GM23248 (cell line): ENCODE data around the gene BET1. TPM values are rescaled to one million over a fixed set of nuclear protein-coding genes. Genes with fewer than 3 reads are reported as not detected.

ENCODE experiments used
- DNase-seq: peaks from one replicate; pipeline ENCODE4 v3.0.0-alpha.2; 2015
- H2AFZ ChIP-seq: fragments of 200-600 bp; sonication (generic); 2 replicates; pipeline ENCODE4 v1.6.1; 2016; ENCODE audit warnings: antibody characterized with exemption
- H3F3A ChIP-seq: fragments of 200-600 bp; sonication (generic); 2 replicates; pipeline ENCODE4 v1.6.1; 2016; ENCODE audit warnings: mild to moderate bottlenecking, antibody characterized with exemption, mixed run types; ENCODE audit not compliant: insufficient read depth
- H3K27ac ChIP-seq: fragments of 200-600 bp; sonication (generic); 2 replicates; pipeline ENCODE4 v1.5.1; 2016; ENCODE audit warnings: mild to moderate bottlenecking
- H3K27me3 ChIP-seq: fragments of 200-600 bp; sonication (generic); replicated peaks from 2 replicates; pipeline ENCODE4 v1.6.1; 2016; ENCODE audit warnings: mild to moderate bottlenecking; ENCODE audit not compliant: insufficient read depth
- H3K36me3 ChIP-seq: fragments of 200-600 bp; sonication (generic); 2 replicates; pipeline ENCODE4 v1.6.1; 2016; ENCODE audit warnings: low read depth, mild to moderate bottlenecking
- H3K4me1 ChIP-seq: fragments of 200-600 bp; sonication (generic); 2 replicates; pipeline ENCODE4 v1.6.1; 2016; ENCODE audit warnings: mild to moderate bottlenecking; ENCODE audit not compliant: insufficient read depth
- H3K4me2 ChIP-seq: fragments of 200-600 bp; sonication (generic); one replicate; pipeline ENCODE4 v1.6.1; 2016; ENCODE audit warnings: mild to moderate bottlenecking; ENCODE audit not compliant: unreplicated experiment
- H3K4me3 ChIP-seq: fragments of 200-600 bp; sonication (generic); 2 replicates; pipeline ENCODE4 v1.5.1; 2016; ENCODE audit warnings: mild to moderate bottlenecking
- H3K79me2 ChIP-seq: fragments of 200-600 bp; sonication (generic); 2 replicates; pipeline ENCODE4 v1.6.1; 2016; ENCODE audit warnings: mild to moderate bottlenecking; ENCODE audit not compliant: insufficient read depth
- H3K9ac ChIP-seq: fragments of 200-600 bp; sonication (generic); 2 replicates; pipeline ENCODE4 v1.6.1; 2016; ENCODE audit warnings: mild to moderate bottlenecking
- H3K9me2 ChIP-seq: fragments of 200-600 bp; sonication (generic); 2 replicates; pipeline ENCODE4 v1.6.1; 2016; ENCODE audit warnings: mixed run types, mild to moderate bottlenecking, moderate library complexity; ENCODE audit not compliant: insufficient read depth
- H3K9me3 ChIP-seq: fragments of 200-600 bp; sonication (generic); one replicate; pipeline ENCODE4 v1.6.1; 2017; ENCODE audit warnings: low read depth
- H4K20me1 ChIP-seq: fragments of 200-600 bp; sonication (generic); 2 replicates; pipeline ENCODE4 v1.6.0; 2016; ENCODE audit not compliant: insufficient read depth
- EZH2 ChIP-seq: fragments of 200-600 bp; sonication (generic); IDR thresholded peaks from 2 replicates; pipeline ENCODE4 v1.6.1; 2018; ENCODE audit warnings: antibody characterized with exemption, mild to moderate bottlenecking; ENCODE audit not compliant: insufficient read depth, poor library complexity, severe bottlenecking
- EZH2phosphoT487 ChIP-seq: fragments of 200-600 bp; sonication (generic); IDR thresholded peaks from 2 replicates; pipeline ENCODE4 v1.6.1; 2018; ENCODE audit warnings: antibody characterized with exemption, moderate library complexity, mild to moderate bottlenecking, low read depth; ENCODE audit not compliant: insufficient read depth
- WGBS, 2 experiments: methylation state at CpG; one replicate each; pipeline ENCODE4 v1.1.6; 2015 to 2017; ENCODE audit warnings: low lambda C conversion rate in 2 of 2, low coverage in 1 of 2; ENCODE audit errors: missing lambda C conversion rate in 2 of 2; 5-methylcytosine and 5-hydroxymethylcytosine counted together
- in situ Hi-C: fragments of 300-500 bp; cut with MboI; formaldehyde crosslinking; loops from 2 replicates; pipeline ENCODE4 v1.15.0; 2020
- polyA plus RNA-seq: library from polyadenylated mRNA; unstranded; fragments of >200 nt; fragmentation: Nextera tagmentation; extraction: Ambion mirVana; gene quantifications from 2 replicates; pipeline ENCODE4 v1.2.1, GENCODE V29; 2016
- total RNA-seq: library from RNA; depleted of rRNA; stranded (reverse); fragments of >200 nt; shearing (Covaris generic); gene quantifications from 2 replicates; pipeline ENCODE4 v1.2.3, GENCODE V29; 2014

Gene BET1
- total and polyA plus RNA-seq, 2 experiments from 2014 or later: 55.9 to 73.7 TPM

DNA sequence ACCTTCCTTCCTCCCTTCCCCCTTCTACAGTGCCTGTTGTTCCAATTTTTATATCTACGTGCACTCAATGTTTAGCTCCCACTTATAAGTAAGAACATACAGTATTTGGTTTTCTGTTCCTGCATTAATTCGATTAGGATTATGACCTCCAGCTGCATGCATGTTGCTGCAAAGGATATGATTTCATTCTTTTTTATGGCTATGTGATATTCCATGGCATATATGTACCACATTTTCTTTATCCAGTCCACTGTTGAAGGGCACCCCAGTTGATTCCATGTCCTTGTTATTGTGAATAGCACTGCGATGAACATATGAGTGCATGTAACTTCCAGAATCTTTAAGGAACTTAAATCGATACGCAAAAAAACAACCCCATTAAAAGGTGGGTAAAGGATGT lies 39.9 kb downstream of the BET1 start:
- no peaks in the 10 kb centered on the region for H3K36me3 ChIP-seq
- no peaks in the 10 kb centered on the region for H3K79me2 ChIP-seq
- no peak overlapping the region for H3K4me2 ChIP-seq
- H3K9me2 ChIP-seq: peaks cover 4% of the 10 kb centered on the region; the same call in 1 of the 2 replicates
- H2AFZ ChIP-seq: no peak overlapping the region
- H3K9me3 ChIP-seq: no peaks in the 10 kb centered on the region
- peaks cover 8% of the 10 kb centered on the region for H3K4me1 ChIP-seq
- 90 to 96% methylated on average over 5 of the region's 5 CpGs for WGBS, 2 experiments
- peaks cover 4% of the 10 kb centered on the region for H3F3A ChIP-seq
- H4K20me1 ChIP-seq: no peaks in the 10 kb centered on the region
- no peak overlapping the region for H3K4me3 ChIP-seq
- no peaks in the 10 kb centered on the region for H3K27me3 ChIP-seq
- in situ Hi-C loops: no loop called here
- no peak overlapping the region for H3K9ac ChIP-seq
- DNase-seq: no peak
- TF ChIP-seq EZH2phosphoT487 (no peak), EZH2 (no peak)
- no peak overlapping the region for H3K27ac ChIP-seq

DNA sequence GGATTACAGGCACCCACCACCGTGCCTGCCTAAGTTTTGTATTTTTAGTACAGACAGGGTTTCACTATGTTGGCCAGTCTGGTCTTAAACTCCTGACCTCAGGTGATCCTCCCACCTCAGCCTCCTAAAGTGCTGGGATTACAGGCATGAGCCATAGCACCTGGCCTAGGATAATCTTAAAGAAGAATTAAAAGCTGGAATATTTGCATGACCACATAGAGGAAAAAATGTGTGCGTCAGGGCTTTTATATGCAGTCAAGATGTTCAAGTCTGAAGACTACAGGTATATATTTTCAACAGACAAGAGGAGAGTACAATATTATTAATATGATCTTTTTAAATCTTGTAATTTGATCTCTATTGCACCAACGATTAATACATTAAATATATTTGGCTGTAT lies 43.2 kb downstream of the BET1 start:
- in situ Hi-C loops: no loop called here
- Histone ChIP-seq H3K4me1 (peaks cover 11% of the 10 kb centered on the region), H3K27ac (no peak overlapping the region), H4K20me1 (no peaks in the 10 kb centered on the region), H3K36me3 (no peaks in the 10 kb centered on the region), H3K79me2 (no peaks in the 10 kb centered on the region), H2AFZ (no peak overlapping the region), H3K4me2 (no peak overlapping the region), H3K4me3 (no peak overlapping the region), H3K27me3 (no peaks in the 10 kb centered on the region), H3F3A (no peaks in the 10 kb centered on the region), H3K9me3 (no peaks in the 10 kb centered on the region), H3K9ac (no peak overlapping the region), H3K9me2 (peaks cover 4% of the 10 kb centered on the region; the same call in 1 of the 2 replicates)
- TF ChIP-seq EZH2: no peak
- no peak for TF ChIP-seq EZH2phosphoT487
- 74 to 84% methylated on average over 3 of the region's 3 CpGs for WGBS, 2 experiments
- DNase-seq: no peak

DNA sequence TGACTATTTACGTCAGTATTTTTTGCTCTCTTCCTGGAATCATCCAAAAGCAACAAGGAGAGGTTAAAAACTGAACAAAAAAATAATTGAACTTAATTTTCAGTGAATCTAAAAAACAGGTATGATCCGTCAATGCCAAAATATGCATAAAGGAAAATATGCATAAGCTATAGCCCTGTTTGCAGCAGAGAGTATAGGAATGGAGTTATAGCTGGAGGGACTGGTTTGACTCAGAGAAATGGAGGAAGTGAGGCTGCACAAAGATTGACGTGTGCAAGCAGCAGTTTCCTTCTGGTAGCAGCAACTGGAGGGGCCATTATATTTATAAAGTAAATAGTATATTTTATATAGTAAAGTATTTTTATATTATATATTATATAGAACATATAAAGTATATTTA lies 45.5 kb downstream of the BET1 start:
- Histone ChIP-seq H3K4me2 (peak overlapping the region; percentile 23), H3K27ac (no peak overlapping the region), H3K36me3 (no peaks in the 10 kb centered on the region), H3K9me2 (peaks cover 4% of the 10 kb centered on the region; the same call in 1 of the 2 replicates), H3K27me3 (no peaks in the 10 kb centered on the region), H2AFZ (no peak overlapping the region), H3K79me2 (no peaks in the 10 kb centered on the region), H3K4me1 (peaks cover 11% of the 10 kb centered on the region), H4K20me1 (no peaks in the 10 kb centered on the region), H3K9me3 (no peaks in the 10 kb centered on the region), H3K9ac (no peak overlapping the region), H3K4me3 (no peak overlapping the region), H3F3A (no peaks in the 10 kb centered on the region)
- no peak for TF ChIP-seq EZH2phosphoT487
- TF ChIP-seq EZH2: no peak
- DNase-seq: no peak
- in situ Hi-C loops: no loop called here
- WGBS, 2 experiments: 80 to 82% methylated on average over 3 of the region's 3 CpGs

DNA sequence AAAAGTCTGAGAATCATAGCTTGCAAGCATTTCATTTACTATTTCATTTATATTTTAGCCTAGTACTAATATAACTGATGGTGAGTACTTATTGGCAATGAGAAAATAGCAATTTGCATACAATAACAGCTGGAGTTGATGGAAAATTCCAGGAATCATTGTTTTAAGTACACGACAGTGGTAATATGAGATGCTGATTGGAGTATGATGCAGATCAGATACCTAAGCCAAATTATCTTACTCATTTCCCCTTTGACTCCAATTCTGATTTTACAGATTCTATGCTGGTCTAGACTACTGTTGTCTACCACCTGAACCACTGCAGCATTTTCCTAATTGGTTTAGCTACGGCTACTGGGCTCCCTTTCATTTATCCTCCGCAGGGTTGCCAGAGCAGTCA lies 45.9 kb downstream of the BET1 start:
- Histone ChIP-seq H3K9me2 (peaks cover 4% of the 10 kb centered on the region; the same call in 1 of the 2 replicates), H3K9me3 (no peaks in the 10 kb centered on the region), H3K4me3 (no peak overlapping the region), H3K79me2 (no peaks in the 10 kb centered on the region), H2AFZ (no peak overlapping the region), H3F3A (no peaks in the 10 kb centered on the region), H3K4me1 (peaks cover 11% of the 10 kb centered on the region), H3K4me2 (peak overlapping the region; percentile 23), H4K20me1 (no peaks in the 10 kb centered on the region), H3K36me3 (no peaks in the 10 kb centered on the region), H3K27me3 (no peaks in the 10 kb centered on the region), H3K27ac (no peak overlapping the region), H3K9ac (no peak overlapping the region)
- TF ChIP-seq EZH2phosphoT487 (no peak), EZH2 (no peak)
- 59 to 65% methylated on average over 3 of the region's 3 CpGs for WGBS, 2 experiments
- DNase-seq: peak; percentile 57
- in situ Hi-C loops: no loop called here

DNA sequence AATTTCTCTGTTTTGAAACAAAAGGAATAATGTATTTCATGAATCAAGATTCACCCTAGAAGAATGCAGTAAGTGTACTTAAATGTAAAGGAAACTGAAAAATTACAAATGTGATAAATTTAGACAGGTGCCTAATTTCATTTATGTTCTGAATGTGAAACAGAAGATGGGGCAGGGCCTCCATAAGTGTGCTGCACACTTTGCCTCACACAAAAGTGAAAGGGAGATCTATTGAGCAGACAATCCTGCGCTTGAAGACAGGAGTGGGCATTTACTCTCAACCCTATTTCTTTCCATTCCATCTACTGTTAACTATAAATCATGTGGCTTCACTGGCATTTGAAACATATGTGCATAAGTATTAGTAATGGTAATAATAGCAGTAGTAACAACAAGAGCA lies 46.4 kb downstream of the BET1 start:
- no peak overlapping the region for H3K4me3 ChIP-seq
- H3K9me3 ChIP-seq: no peaks in the 10 kb centered on the region
- WGBS, 2 experiments: 100% methylated on average over 1 of the region's 1 CpG
- no peaks in the 10 kb centered on the region for H3K79me2 ChIP-seq
- H3K9me2 ChIP-seq: peaks cover 4% of the 10 kb centered on the region; the same call in 1 of the 2 replicates
- in situ Hi-C loops: no loop called here
- no peak for TF ChIP-seq EZH2
- H4K20me1 ChIP-seq: no peaks in the 10 kb centered on the region
- H3K27me3 ChIP-seq: no peaks in the 10 kb centered on the region
- H3K4me1 ChIP-seq: peaks cover 11% of the 10 kb centered on the region
- no peak overlapping the region for H2AFZ ChIP-seq
- no peak overlapping the region for H3K4me2 ChIP-seq
- H3K9ac ChIP-seq: no peak overlapping the region
- H3K36me3 ChIP-seq: no peaks in the 10 kb centered on the region
- DNase-seq: no peak
- no peak overlapping the region for H3K27ac ChIP-seq
- H3F3A ChIP-seq: no peaks in the 10 kb centered on the region
